GM18507 (cell line): ENCODE data around the gene ZRANB3.
"Not testable (repeated sequence)": the region's sequence is repeated elsewhere in the genome, so short reads cannot be mapped to it uniquely, and the experiment has no call there.

ENCODE experiments used
- DNase-seq: peaks from one replicate; pipeline ENCODE4 v3.0.0; 2011; ENCODE audit warnings: low read depth; ENCODE audit not compliant: insufficient read length; ENCODE audit errors: extremely low spot score
- FAIRE-seq: peaks from 2 replicates; lab custom pipeline; 2011; peaks lifted over from hg19 to GRCh38; lab: Jason Lieb, UNC

Gene ZRANB3

GRCh38 chr2:135103843-135104242 is 427.2 kb downstream of the ZRANB3 start:
- FAIRE-seq (no peak), DNase-seq (no peak)

GRCh38 chr2:135099802-135100483 is 431.1 kb downstream of the ZRANB3 start:
- FAIRE-seq (no peak), DNase-seq (no peak)

GRCh38 chr2:135097532-135098231 is 433.3 kb downstream of the ZRANB3 start:
- no peak for DNase-seq
- no peak for FAIRE-seq

GRCh38 chr2:135096665-135097446 is 434.2 kb downstream of the ZRANB3 start:
- no peak for DNase-seq

GRCh38 chr2:135095591-135095990 is 435.4 kb downstream of the ZRANB3 start:
- DNase-seq (no peak), FAIRE-seq (no peak)

More at GRCh38 chr2:135096665-135097446, 434.2 kb downstream of the ZRANB3 start:
- FAIRE-seq, result no peak

- DNase-seq (no peak), FAIRE-seq (no peak)
Observed at GRCh38 chr2:135094508-135094907, 436.5 kb downstream of the ZRANB3 start.

- FAIRE-seq (no peak), DNase-seq (no peak)
Observed at GRCh38 chr2:135093670-135094330, 437.2 kb downstream of the ZRANB3 start.

GRCh38 chr2:135093193-135093592 is 437.8 kb downstream of the ZRANB3 start:
- FAIRE-seq (no peak), DNase-seq (no peak)

GRCh38 chr2:135091681-135092080 is 439.3 kb downstream of the ZRANB3 start:
- FAIRE-seq (no peak), DNase-seq (no peak)

- not testable (repeated sequence) for FAIRE-seq, DNase-seq
Observed at GRCh38 chr2:135089597-135089996, 441.4 kb downstream of the ZRANB3 start.
